SK-N-SH (cell line): Measurements from ENCODE around the gene TTC16. TPM values are rescaled to one million over a fixed set of nuclear protein-coding genes. Genes with fewer than 3 reads are reported as not detected.
A peak's percentile ranks its signal among the peaks of the same experiment; 100 is the strongest.

Experiments
- CTCF ChIA-PET: fragments of 300-600, 350-600 bp; formaldehyde crosslinking; extraction: SDS; loops from one replicate; lab custom pipeline; 2021; lab: Yijun Ruan, JAX
- POLR2A ChIA-PET: fragments of 350-600 bp; sonication (Branson Sonifier 250); formaldehyde crosslinking; extraction: SDS; loops from one replicate; lab custom pipeline; 2020; ENCODE audit warnings: antibody characterized with exemption, inconsistent platforms; lab: Yijun Ruan, JAX
- DNase-seq: peaks from one replicate; pipeline ENCODE4 v3.0.0; 2012
- H2AFZ ChIP-seq: fragments of 200-600 bp; sonication (generic); 2 replicates; pipeline ENCODE4 v1.8.1; 2016; ENCODE audit warnings: antibody characterized with exemption, mild to moderate bottlenecking, low read depth
- H3F3A ChIP-seq: fragments of 200-600 bp; sonication (generic); replicated peaks from 2 replicates; pipeline ENCODE3; 2016; ENCODE audit warnings: antibody characterized with exemption, mild to moderate bottlenecking; ENCODE audit not compliant: insufficient read depth
- H3K27ac ChIP-seq, 2 experiments: fragments of 200-500 bp in 1 of 2; fragments of 200-600 bp in 1 of 2; sonication (Bioruptor generic) in 1 of 2; sonication (generic), shearing (Covaris generic) in 1 of 2; 2 replicates each; pipeline versions ENCODE4 v1.5.1 to v1.6.1; 2014 to 2016; ENCODE audit warnings: low read depth in 2 of 2, inconsistent platforms in 1 of 2, low read length in 1 of 2, mild to moderate bottlenecking in 1 of 2, mixed read lengths in 1 of 2
- H3K27me3 ChIP-seq: fragments of 200-600 bp; sonication (generic), shearing (Covaris generic); 2 replicates; pipeline ENCODE4 v1.6.1; 2016; ENCODE audit warnings: mixed run types; ENCODE audit not compliant: insufficient read depth
- H3K36me3 ChIP-seq, 2 experiments: fragments of 200-500 bp in 1 of 2; fragments of 200-600 bp in 1 of 2; sonication (Bioruptor generic) in 1 of 2; sonication (generic) in 1 of 2; replicated peaks in 1 of 2; 2 replicates each; pipeline versions ENCODE3 to v1.5.1; 2014 to 2016; ENCODE audit warnings: low read length in 1 of 2, mild to moderate bottlenecking in 1 of 2; ENCODE audit not compliant: insufficient read depth in 2 of 2, control insufficient read depth in 1 of 2
- H3K4me1 ChIP-seq, 2 experiments: fragments of 200-500 bp in 1 of 2; fragments of 200-600 bp in 1 of 2; sonication (Bioruptor generic) in 1 of 2; sonication (generic), shearing (Covaris generic) in 1 of 2; 2 replicates each; pipeline versions ENCODE4 v1.5.1 to v1.6.1; 2014 to 2016; ENCODE audit warnings: low read depth in 1 of 2, low read length in 1 of 2, mixed run types in 1 of 2; ENCODE audit not compliant: insufficient read depth in 2 of 2, control insufficient read depth in 1 of 2
- H3K4me2 ChIP-seq: fragments of 200-600 bp; sonication (generic), shearing (Covaris generic); 2 replicates; pipeline ENCODE4 v1.6.1; 2017; ENCODE audit warnings: mixed run types
- H3K4me3 ChIP-seq, 2 experiments: fragments of 200-500 bp in 1 of 2; fragments of 200-600 bp in 1 of 2; sonication (Bioruptor generic) in 1 of 2; sonication (generic), shearing (Covaris generic) in 1 of 2; 2 replicates each; pipeline versions ENCODE4 v1.5.1 to v1.8.1; 2014 to 2016; ENCODE audit warnings: low read depth in 2 of 2, inconsistent platforms in 1 of 2, low read length in 1 of 2, mild to moderate bottlenecking in 1 of 2, mixed read lengths in 1 of 2, moderate library complexity in 1 of 2
- H3K79me2 ChIP-seq: fragments of 200-600 bp; sonication (generic); 2 replicates; pipeline ENCODE4 v1.8.1; 2017; ENCODE audit warnings: mild to moderate bottlenecking; ENCODE audit not compliant: insufficient read depth
- H3K9ac ChIP-seq: fragments of 200-600 bp; sonication (generic); 2 replicates; pipeline ENCODE4 v1.6.1; 2017; ENCODE audit warnings: mixed run types
- H3K9me2 ChIP-seq: fragments of 200-600 bp; sonication (generic); 2 replicates; pipeline ENCODE4 v1.6.1; 2017; ENCODE audit warnings: mixed run types
- H3K9me3 ChIP-seq: fragments of 200-600 bp; sonication (generic); 2 replicates; pipeline ENCODE4 v1.6.1; 2017; ENCODE audit warnings: mixed run types, mild to moderate bottlenecking, moderate library complexity
- H4K20me1 ChIP-seq: fragments of 200-600 bp; sonication (generic); 2 replicates; pipeline ENCODE4 v1.6.1; 2017; ENCODE audit warnings: mild to moderate bottlenecking, mixed run types; ENCODE audit not compliant: insufficient read depth
- CHD2 ChIP-seq: fragments of 150-350 bp; IDR thresholded peaks from 2 replicates; pipeline ENCODE4 v1.6.1; 2018; ENCODE audit warnings: low read length; ENCODE audit not compliant: partially characterized antibody
- CTCF ChIP-seq: fragments of 200-600 bp; sonication (generic); IDR thresholded peaks from 2 replicates; pipeline ENCODE4 v1.6.1; 2017; ENCODE audit warnings: antibody characterized with exemption, mild to moderate bottlenecking, moderate library complexity
- ELF1 ChIP-seq: IDR thresholded peaks from 2 replicates; pipeline ENCODE4 v1.4.0; 2012
- EP300 ChIP-seq, 2 experiments: IDR thresholded peaks; 2 replicates each; pipeline versions ENCODE4 v1.4.0 to v1.6.1; 2012; ENCODE audit warnings: borderline replicate concordance in 1 of 2, low read depth in 1 of 2, low read length in 1 of 2
- FOXJ3 ChIP-seq: sonication (generic); formaldehyde crosslinking; IDR thresholded peaks from 2 replicates; pipeline ENCODE4 v1.5.1; 2020; ENCODE audit warnings: mild to moderate bottlenecking, missing genetic modification reagents
- FOXM1 ChIP-seq: IDR thresholded peaks from 2 replicates; pipeline ENCODE4 v1.4.0; 2012; ENCODE audit warnings: low read depth, mild to moderate bottlenecking
- GABPA ChIP-seq: IDR thresholded peaks from 2 replicates; pipeline ENCODE4 v1.4.0; 2012; ENCODE audit warnings: low read depth, mild to moderate bottlenecking
- IRF3 ChIP-seq: fragments of 150-350 bp; IDR thresholded peaks from 2 replicates; pipeline ENCODE4 v1.6.1; 2016; ENCODE audit warnings: mild to moderate bottlenecking, low read depth, low read length
- MAX ChIP-seq: IDR thresholded peaks from 2 replicates; pipeline ENCODE4 v1.4.0; 2012; ENCODE audit warnings: low read depth
- MXI1 ChIP-seq: IDR thresholded peaks from 2 replicates; pipeline ENCODE4 v1.6.1; 2012; ENCODE audit warnings: mild to moderate bottlenecking, low read depth, low read length, improper control_type of control experiment
- NFIC ChIP-seq: IDR thresholded peaks from 2 replicates; pipeline ENCODE4 v1.4.0; 2012; ENCODE audit warnings: borderline replicate concordance
- NRF1 ChIP-seq: IDR thresholded peaks from 2 replicates; pipeline ENCODE4 v1.6.1; 2012; ENCODE audit warnings: low read depth, mild to moderate bottlenecking, low read length
- RAD21 ChIP-seq: IDR thresholded peaks from 2 replicates; pipeline ENCODE4 v1.6.1; 2012; ENCODE audit warnings: mild to moderate bottlenecking, low read length
- RCOR1 ChIP-seq: fragments of 150-350 bp; IDR thresholded peaks from 2 replicates; pipeline ENCODE4 v1.6.1; 2017; ENCODE audit warnings: antibody characterized with exemption, low read length
- SMC3 ChIP-seq: IDR thresholded peaks from 2 replicates; pipeline ENCODE4 v1.6.1; 2012; ENCODE audit warnings: low read depth, low read length, improper control_type of control experiment
- TAF1 ChIP-seq: IDR thresholded peaks from 2 replicates; pipeline ENCODE4 v1.6.1; 2012; ENCODE audit warnings: low read depth, mild to moderate bottlenecking, low read length, moderate library complexity, borderline replicate concordance
- USF2 ChIP-seq: fragments of 150-350 bp; IDR thresholded peaks from 2 replicates; pipeline ENCODE4 v1.6.1; 2017; ENCODE audit warnings: antibody characterized with exemption, low read length, low read depth, borderline replicate concordance
- YY1 ChIP-seq: IDR thresholded peaks from 2 replicates; pipeline ENCODE4 v1.4.0; 2012; ENCODE audit warnings: low read depth, mild to moderate bottlenecking
- WGBS: methylation state at CpG from one replicate; pipeline ENCODE4 v1.1.6; 2017; ENCODE audit warnings: low lambda C conversion rate; 5-methylcytosine and 5-hydroxymethylcytosine counted together
- polyA plus RNA-seq, 3 experiments: library from polyadenylated mRNA; depleted of rRNA; stranded (reverse); fragments of >200 nt; gene quantifications; 2 replicates each; pipeline ENCODE4 v1.2.3, GENCODE V29; 2012

Gene TTC16
- polyA plus RNA-seq, 1 of the 3 experiments (the other 2 are of a cell fraction) = 0.05 TPM

GRCh38 chr9:127739614-127740330 lies 23.9 kb downstream of the TTC16 start:
- ChIA-PET POLR2A (no interaction called here), CTCF (interaction anchor here (1.3 to 6.4 kb wide), 4 partner anchors 16 to 131 kb away, joined by 3 to 34 read pairs (median 6); partner anchors contain the start of gene CDK9)
- no peak overlapping the region for H3K9ac ChIP-seq
- TF ChIP-seq CHD2 = no peak
- TF ChIP-seq USF2 = no peak
- TF ChIP-seq EP300 (IDR thresholded peaks at IDR 0.05; ENCODE audit: borderline replicate concordance in 1 of 2, low read depth in 1 of 2, low read length in 1 of 2) = no peak
- TF ChIP-seq TAF1 = no peak
- no peak for TF ChIP-seq MXI1
- no peak for TF ChIP-seq CTCF
- TF ChIP-seq SMC3 = no peak
- peaks cover 0 to 3% of the 10 kb centered on the region in 2 experiments; a peak in 1 of 4 replicates for H3K4me1 ChIP-seq
- H3K27ac ChIP-seq = no peak overlapping the region
- H3K27me3 ChIP-seq = no peaks in the 10 kb centered on the region
- no peaks in the 10 kb centered on the region for H4K20me1 ChIP-seq
- no peaks in the 10 kb centered on the region for H3K79me2 ChIP-seq
- no peaks in the 10 kb centered on the region for H3K36me3 ChIP-seq
- no peaks in the 10 kb centered on the region for H3K9me3 ChIP-seq
- no peaks in the 10 kb centered on the region for H3F3A ChIP-seq
- no peak overlapping the region for H3K4me3 ChIP-seq
- H2AFZ ChIP-seq = no peak overlapping the region
- no peaks in the 10 kb centered on the region for H3K9me2 ChIP-seq
- no peak for DNase-seq
- no peak overlapping the region for H3K4me2 ChIP-seq
- 89% methylated on average over 19 of the region's 19 CpGs for WGBS

- Histone ChIP-seq H4K20me1 (no peaks in the 10 kb centered on the region), H3F3A (no peaks in the 10 kb centered on the region), H3K27ac (no peak overlapping the region), H3K79me2 (no peaks in the 10 kb centered on the region), H3K4me3 (no peak overlapping the region), H3K4me1 (no peaks in the 10 kb centered on the region; a peak in 1 of 4 replicates), H2AFZ (no peak overlapping the region), H3K4me2 (no peak overlapping the region), H3K9ac (no peak overlapping the region), H3K9me2 (no peaks in the 10 kb centered on the region), H3K36me3 (no peaks in the 10 kb centered on the region), H3K9me3 (no peaks in the 10 kb centered on the region), H3K27me3 (no peaks in the 10 kb centered on the region)
- POLR2A ChIA-PET = no interaction called here
- peak; percentile 78 for DNase-seq
- WGBS = 89% methylated on average over 38 of the region's 38 CpGs
- TF ChIP-seq NRF1 = no peak
- TF ChIP-seq ELF1 = no peak
- no peak for TF ChIP-seq GABPA
- no peak for TF ChIP-seq SMC3
- no peak for TF ChIP-seq MAX
- no peak for TF ChIP-seq TAF1
- no peak for TF ChIP-seq IRF3
- TF ChIP-seq RAD21 = no peak
- no peak for TF ChIP-seq FOXJ3 (CRISPR knock-in tag)
- no peak for TF ChIP-seq NFIC
- no peak for TF ChIP-seq FOXM1
- no peak for TF ChIP-seq EP300 (IDR thresholded peaks at IDR 0.05; ENCODE audit: borderline replicate concordance in 1 of 2, low read depth in 1 of 2, low read length in 1 of 2)
- TF ChIP-seq CHD2 = no peak
- TF ChIP-seq YY1 = no peak
- no peak for TF ChIP-seq RCOR1
- TF ChIP-seq MXI1 = no peak
- CTCF ChIA-PET = interaction anchor here (0.7 to 6.4 kb wide), 11 partner anchors 13 to 1878 kb away, joined by 3 to 34 read pairs (median 4); partner anchors contain the start of genes CDK9 and PTRH1
Measured at GRCh38 chr9:127741831-127742434, 26.1 kb downstream of the TTC16 start.
